Activated CD4-positive, alpha-beta T cell treated with anti-CD3 and anti-CD28 coated beads, Interleukin-2, amount 50 U/mL, for 24 hours (primary cell): ENCODE measurements around the gene GAK.
"Not testable (repeated sequence)": the region's sequence is repeated elsewhere in the genome, so short reads cannot be mapped to it uniquely, and the experiment has no call there.

Experiments used
- DNase-seq, 2 donors: peaks; one replicate each; pipeline ENCODE4 v3.0.0-alpha.2; 2020; ENCODE audit warnings: low read depth in 1 of 2, low spot score in 1 of 2

The GAK gene

GRCh38 chr4:927566-927965 lies 4.5 kb downstream of the GAK start:
- not testable (repeated sequence) for DNase-seq

- DNase-seq: no peak
Observed at GRCh38 chr4:926538-926937, 5.6 kb downstream of the GAK start.

GRCh38 chr4:925771-926500 lies 6.2 kb downstream of the GAK start:
- DNase-seq: no peak

GRCh38 chr4:925171-925570 lies 6.9 kb downstream of the GAK start:
- no peak for DNase-seq

GRCh38 chr4:924107-925096 lies 7.7 kb downstream of the GAK start:
- no peak for DNase-seq

GRCh38 chr4:921830-922331 lies 10.2 kb downstream of the GAK start:
- DNase-seq: no peak

- not testable (repeated sequence) for DNase-seq
Observed at GRCh38 chr4:919004-919680, 13.0 kb downstream of the GAK start.

GRCh38 chr4:918591-918990 lies 13.5 kb downstream of the GAK start:
- not testable (repeated sequence) for DNase-seq

GRCh38 chr4:917992-918391 lies 14.1 kb downstream of the GAK start:
- DNase-seq: no peak

GRCh38 chr4:917466-917865 lies 14.7 kb downstream of the GAK start:
- DNase-seq: no peak

GRCh38 chr4:915595-915994 lies 16.5 kb downstream of the GAK start:
- DNase-seq: no peak

- DNase-seq: no peak
Observed at GRCh38 chr4:915041-915474, 17.1 kb downstream of the GAK start.

GRCh38 chr4:914531-914930 lies 17.6 kb downstream of the GAK start:
- DNase-seq: no peak

GRCh38 chr4:913280-913618 lies 18.9 kb downstream of the GAK start:
- DNase-seq: no peak

- no peak for DNase-seq
Observed at GRCh38 chr4:912548-913279, 19.4 kb downstream of the GAK start.

- DNase-seq: no peak
Observed at GRCh38 chr4:911871-912490, 20.1 kb downstream of the GAK start.

- no peak for DNase-seq
Observed at GRCh38 chr4:911221-911751, 20.8 kb downstream of the GAK start.

GRCh38 chr4:910366-911091 lies 21.6 kb downstream of the GAK start:
- DNase-seq: no peak

GRCh38 chr4:909821-910220 lies 22.3 kb downstream of the GAK start:
- DNase-seq: no peak
